GM18507 (cell line): ENCODE data around the gene LRRC75B.
"Not testable (repeated sequence)": the region's sequence is repeated elsewhere in the genome, so short reads cannot be mapped to it uniquely, and the experiment has no call there.

Experiments
- DNase-seq: peaks from one replicate; pipeline ENCODE4 v3.0.0; 2011; ENCODE audit warnings: low read depth; ENCODE audit not compliant: insufficient read length; ENCODE audit errors: extremely low spot score
- FAIRE-seq: peaks from 2 replicates; lab custom pipeline; 2011; peaks lifted over from hg19 to GRCh38; lab: Jason Lieb, UNC

LRRC75B gene

DNA sequence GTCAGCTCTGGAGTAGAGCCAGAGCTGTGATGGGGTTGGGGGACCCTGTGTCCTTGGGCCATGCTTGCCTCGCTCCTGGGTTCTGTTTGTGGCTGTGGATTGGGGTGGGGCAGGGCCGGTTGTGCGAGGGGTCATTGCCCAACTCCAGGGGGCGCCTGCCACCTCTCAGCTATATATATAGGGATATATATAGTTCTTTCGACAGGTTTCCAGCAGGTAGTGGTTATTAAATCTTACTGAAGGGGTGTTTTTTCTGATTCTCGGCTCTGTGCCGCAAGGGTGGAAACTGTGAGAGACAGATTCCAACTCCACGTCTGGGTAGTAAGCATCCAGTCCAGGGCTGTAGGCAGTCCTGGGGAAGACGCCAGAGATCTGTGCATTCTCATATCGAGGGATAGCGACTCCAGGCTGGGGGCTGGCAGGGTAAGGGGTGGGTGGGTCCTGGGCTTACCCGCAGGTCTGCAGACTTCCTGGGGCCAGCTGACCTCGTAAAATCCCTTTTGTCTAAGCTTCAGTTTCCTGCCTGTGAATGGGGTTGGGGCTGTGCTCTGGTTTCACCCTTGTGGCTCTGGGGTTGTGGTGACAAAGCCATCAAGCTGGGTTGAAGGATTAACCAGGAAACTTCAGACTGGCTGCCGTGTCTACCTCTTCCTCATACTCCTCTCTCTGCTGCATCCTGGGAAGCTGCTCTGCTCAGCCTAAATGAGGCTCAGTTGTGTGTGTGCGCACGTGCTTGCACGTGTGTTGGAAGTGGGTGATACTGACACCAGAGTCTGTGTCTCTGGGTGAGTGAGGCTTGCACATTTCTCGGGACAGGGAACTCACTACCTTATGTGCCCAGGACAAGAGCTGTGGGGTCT, 11.1 kb upstream of the LRRC75B start:
- FAIRE-seq: peak; percentile 86
- DNase-seq: not testable (repeated sequence)

DNA sequence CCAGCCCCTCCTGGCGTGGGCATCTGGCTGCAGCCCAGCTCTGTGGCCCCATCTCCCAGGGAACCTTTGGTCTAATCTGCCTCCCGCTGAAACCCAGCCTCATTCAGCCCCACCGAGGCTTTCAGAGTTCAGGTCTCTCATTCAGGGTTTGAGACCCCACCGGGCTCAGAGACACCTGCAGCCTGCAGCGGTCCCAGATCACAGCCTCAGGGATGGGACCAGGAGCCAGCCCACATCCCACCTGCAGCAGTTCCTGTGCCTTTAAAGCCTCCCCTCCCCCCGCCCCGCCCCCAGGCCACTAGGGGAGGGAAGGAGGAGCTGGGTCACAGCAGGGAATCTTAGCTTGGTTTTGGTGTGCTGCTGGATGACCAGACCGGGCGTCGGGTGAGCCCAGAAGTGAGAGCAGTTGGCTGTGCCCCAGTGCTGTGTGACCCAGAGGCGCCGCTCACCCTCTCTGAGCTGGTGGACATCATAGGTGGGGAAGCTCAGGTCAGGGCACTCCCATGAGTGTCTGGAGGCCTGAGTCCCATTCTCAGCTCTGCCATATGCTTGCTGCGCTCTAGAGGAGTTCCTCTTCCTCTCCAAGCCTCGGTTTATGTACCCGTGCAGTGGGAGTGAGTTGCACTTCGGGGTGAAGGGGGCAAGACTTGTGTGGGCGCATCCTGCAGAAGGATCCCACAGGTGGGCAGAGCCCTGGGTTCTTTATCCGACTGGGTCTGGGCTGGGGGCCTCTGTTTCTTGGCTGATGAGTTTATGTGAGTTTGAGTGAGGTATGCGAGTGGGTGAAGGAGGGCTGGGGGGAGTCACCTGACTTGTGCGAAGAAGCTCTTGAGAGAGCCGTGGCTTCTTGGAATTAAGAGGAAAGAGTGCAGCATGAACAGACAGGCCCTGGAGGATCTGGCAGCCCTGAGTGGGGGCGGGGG, 10.2 kb upstream of the LRRC75B start, which contains the start of gene GGT1:
GGT1 (plus strand) TSS at position 347 of the 923 bp plus-strand sequence. CDS start 7,889 bp downstream, outside the sequence.
- not testable (repeated sequence) for FAIRE-seq, DNase-seq

DNA sequence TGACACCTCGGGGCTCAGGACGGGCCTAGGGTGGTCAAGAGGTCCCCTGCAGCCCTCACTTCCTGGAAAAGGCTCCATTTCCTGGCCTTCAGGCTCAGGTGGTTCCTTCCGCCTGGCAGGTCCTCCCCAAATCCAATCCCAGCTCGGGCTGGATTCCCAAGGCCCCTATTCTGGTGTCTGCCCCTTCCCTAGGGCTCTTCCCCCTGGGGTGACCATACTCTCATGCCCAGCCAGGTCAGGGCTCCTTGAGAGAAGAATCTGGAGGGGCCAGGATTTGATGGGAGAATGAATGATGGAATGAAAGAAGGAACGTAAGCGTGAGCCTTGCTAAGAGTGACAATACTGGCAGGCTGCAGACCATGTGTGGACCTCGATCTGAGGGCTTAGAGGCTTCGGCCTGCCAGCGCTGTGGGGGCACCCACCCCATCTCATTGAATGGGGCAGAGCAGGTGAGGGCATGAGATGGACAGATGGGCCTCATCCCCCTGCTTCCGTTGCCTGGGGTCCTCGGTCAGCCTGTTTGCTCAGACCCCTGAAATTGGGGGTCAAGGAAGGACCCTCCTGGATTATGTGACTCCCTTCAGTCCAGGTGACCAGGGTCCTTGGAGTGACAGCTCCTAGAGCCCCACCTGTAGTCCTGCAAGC, 9.4 kb upstream of the LRRC75B start:
- FAIRE-seq, DNase-seq: not testable (repeated sequence)

DNA sequence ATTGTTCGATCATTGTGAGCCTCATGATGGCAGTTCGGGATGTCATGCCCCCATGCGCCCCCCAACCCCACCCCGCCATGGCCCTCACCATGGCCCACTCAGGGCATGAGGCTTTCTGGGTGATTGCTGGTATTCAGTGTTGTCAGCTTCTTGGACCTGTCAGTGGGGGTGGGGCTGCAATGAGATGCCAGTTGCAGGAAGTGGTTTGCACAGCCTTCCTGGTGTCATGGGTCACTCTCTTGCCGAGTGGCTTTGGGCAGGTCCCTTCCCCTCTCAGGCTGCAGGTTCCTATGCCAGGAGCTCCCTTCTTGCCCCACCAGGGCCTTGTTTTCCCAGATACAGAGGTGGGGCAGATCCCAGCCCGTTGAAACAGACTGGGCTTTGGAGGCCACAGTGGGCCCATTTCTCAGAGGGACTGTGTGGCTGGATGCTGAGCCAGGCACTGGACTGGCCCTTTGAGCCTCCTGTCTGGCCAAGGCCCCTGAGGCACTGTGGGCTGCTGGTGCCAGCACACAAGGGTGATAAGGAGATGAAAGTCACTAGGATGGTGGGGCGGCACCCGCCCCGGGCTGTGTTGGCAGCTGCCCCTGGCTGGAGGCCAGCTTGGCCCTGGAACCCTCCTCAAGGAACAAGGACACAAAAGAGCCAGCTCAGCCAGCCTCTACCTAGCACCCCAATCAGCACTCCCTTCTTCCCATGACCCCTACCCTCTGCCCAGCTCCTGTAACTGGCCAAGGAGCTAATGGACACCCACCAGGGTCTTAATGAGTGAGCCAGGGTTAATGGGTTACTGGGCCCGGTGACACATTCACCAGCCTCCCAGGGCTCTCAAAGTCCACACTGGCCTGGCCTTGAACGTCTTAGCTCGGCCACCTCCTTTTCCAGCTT, 8.6 kb upstream of the LRRC75B start:
- DNase-seq (no peak), FAIRE-seq (peak; percentile 74)

DNA sequence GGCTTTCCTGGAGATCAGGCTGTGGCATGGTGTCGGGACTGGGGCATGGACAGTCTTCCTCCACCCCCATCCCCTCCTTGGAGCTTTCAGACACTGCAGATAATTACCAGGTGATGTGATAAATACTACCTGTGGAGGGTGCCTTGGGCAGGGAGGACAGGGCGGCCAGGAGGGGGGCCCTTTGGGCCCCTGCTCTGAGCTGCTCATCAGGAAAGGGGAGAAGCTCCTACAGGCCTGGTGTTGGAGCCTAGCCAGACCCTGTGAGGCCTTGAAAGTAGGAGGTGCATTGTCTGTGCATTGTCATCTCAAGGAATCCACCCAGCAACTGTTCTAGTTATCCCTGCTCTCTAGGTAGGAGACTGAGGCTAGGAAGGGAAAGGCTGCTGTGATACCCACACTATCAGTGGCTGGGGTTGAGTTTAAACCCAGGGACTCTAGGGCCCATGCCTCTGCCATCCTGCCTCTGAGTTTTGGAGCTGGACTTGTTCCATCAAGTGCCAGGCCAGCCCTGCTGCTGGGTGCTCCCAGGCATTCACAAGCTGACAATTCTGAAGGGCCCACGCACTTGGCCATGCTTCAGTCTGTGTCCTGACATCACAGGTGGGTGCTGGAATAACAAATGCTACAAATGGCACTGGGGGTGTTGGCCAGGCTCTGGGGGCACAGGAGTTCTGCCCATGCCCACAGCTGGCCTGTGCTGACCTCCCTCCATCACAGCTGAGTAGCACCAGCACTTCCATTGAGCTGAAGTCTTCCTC, 7.3 kb upstream of the LRRC75B start:
- FAIRE-seq, DNase-seq: not testable (repeated sequence)

DNA sequence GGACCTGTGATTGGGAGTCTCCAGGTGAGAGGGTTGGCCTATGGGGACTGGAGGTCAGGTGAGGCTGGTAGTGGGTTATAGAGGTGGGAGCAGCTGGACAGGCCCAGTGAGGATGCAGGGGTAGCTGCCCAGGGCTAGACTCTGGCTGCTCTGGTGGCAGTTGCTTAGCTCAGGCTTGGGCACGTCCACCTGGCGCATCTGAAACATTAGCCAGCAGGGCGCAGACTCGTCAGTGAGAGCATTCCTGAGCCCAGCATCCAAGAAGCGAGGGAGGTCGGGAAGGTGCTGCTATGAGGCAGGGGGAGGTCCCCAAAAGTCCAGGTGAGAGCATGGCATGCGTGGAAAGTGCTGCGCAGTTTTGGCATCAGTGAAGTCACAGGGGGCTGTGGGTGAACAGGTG, 6.6 kb upstream of the LRRC75B start:
- FAIRE-seq (no peak), DNase-seq (no peak)

DNA sequence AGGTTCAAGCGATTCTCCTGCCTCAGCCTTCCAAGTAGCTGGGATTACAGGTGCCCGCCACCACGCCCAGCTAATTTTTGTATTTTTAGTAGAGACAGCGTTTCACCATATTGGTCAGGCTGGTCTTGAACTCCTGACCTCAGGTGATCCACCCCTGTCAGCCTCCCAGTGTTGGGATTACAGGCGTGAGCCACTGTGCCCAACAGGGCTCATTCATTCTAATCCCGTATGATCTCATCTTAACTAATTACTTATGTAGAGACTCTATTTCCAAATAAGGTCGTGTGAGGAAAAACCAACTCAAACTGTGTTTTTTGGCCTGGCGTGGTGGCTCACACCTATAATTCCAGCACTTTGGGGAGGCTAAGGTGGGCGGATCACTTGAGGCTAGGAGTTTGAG, 4.2 kb upstream of the LRRC75B start:
- not testable (repeated sequence) for FAIRE-seq, DNase-seq

DNA sequence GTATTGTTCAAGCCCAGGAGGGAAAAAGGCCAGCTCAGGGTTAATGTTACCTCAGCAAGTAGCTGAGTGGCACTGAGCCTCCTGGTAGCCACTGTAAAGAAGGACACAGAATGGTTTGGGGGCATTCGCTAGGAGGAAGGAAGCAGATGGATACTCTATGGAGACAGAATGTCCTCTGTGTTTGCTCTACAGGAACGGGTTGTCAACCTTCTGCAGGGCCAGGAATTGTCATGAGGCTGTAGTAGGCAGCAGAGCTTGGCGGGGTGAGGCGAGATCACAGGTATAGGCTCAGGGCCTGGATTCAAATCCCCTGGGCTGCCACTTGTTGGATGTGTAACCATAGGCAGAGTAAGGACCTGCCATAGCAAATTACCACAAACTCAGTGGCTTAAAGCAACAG, 3.0 kb upstream of the LRRC75B start:
- FAIRE-seq (no peak), DNase-seq (no peak)

DNA sequence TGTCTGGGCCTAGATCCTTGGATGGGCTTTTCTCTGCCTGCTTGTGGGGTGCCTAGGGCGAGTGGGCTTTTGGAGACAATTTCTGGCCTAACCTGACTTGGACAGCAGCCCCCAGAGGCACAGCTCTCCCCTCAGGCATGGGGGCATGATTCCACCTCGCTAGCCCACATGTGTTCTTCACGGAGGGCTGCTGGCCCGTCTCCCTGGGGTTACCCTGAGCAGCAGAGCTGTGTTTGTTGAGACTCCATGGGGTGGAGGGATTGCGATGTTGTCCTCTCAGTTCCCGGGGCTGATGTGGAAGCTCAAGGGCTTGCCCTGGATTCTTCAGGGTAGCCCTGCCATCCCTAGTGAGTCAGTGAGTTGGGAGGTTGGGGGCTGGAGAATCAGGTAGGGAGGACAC, 2.4 kb upstream of the LRRC75B start:
- DNase-seq: no peak
- no peak for FAIRE-seq

DNA sequence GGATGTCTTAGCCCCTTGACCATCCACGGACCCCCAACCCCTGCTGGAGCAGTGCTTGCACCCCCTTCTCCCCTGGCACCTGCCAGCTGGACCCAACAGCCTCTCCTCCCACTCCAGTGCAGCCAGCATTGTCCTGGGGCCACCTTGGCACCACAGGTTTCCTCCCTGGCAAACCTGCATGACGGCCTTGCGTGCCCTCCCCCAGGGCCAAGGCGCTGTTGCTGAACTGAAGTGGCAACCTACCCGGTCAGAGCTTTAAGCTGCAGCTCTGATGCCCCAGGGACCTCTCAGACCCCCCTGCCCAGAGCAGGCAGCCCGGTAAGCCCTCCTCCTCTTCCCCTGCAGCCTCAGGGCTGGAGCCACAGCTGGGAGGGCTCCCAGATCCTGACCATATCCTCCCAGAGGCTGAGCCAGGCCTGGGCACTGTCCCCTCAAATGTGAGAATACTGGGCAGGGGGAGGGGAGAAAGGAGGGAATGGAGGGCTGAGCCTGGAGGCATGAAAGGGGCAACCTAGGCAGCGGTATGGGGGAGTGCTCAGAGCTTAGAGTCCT, 1.8 kb upstream of the LRRC75B start:
- FAIRE-seq (no peak), DNase-seq (no peak)

DNA sequence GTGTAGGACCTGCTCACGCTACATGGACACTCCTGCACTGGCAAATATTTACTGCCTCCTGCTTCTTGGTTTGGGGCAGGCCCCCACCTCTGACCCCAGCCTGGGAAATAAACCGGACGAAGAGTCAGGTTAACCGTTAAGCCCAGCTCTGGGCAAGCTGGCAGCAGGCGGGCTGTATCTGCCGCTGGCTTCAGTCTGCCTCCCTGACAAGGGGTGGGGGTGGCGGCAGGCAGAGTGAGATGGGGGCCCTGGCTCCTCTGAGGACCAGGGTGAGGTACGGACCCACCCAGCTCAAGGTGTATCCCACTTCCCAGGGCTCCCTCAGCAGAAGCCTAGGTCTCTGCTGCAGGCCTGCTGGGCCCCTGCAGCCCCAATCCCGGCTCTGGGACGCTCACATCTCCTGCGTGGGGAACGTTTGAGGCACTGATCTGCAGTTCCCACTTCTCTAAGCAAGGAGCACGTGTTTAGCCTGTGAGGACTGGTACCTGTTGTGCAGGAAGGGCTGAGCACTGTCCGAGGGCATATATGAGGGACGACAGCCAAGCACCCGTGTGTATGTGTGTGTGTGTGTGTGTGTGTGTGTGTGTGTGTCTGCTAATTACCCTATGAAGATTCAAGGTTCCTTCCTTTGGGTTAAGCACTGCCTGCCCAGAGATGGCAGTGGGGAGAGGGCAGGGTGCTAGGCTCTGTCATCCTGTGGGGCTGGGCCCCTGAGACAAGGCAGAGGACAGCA, 1.1 kb upstream of the LRRC75B start:
- DNase-seq (no peak), FAIRE-seq (no peak)

DNA sequence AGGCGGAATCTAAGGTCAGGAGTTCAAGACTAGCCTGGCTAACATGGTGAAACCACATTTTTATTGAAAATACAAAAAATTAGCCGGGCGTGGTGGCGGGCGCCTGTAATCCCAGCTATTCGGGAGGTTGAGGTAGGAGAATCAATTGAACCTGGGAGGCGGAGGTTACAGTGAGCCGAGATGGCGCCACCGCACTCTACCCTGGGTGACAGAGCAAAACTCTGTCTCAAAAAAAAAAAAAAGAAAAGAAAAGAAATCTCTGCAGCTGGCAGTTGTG, 624 bp upstream of the LRRC75B start:
- not testable (repeated sequence) for FAIRE-seq, DNase-seq

DNA sequence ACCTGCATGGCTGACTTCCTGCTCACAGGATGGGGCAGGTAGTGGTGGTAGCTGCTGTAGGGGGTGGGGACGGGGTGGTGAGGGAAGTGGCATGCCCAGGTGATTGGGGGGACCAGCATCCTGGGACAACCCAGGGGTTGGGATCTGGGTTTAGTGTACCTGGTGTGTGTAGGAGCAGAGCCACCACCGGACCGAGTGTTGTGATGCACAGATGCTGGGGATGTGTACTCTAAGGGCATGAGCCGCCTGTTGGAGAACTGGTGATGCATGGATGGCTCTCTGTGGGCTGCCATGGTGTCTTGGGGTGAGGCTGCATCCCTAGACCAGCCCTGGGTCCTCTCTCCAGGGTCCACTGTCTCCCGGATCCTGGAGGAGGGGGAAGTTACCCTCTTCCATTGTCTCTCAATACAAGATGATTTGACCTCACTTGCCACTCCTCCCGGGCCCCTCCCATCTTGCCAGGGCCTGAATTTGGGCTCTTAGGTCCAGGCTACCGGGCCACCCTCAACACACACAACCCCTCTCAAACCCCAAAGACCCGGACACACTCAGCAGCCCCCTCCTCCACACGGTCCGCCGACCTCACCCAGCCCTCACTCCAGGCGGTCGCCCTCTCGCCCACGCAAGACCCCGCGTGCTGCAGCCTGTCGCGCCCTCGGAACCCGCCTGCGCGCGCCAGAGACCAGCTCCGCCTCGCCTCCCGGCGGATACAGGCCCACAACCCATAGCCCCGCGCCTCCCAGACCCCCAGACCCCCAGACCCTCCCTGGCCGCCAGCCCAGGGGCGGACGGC, 619 bp downstream of the LRRC75B start:
- FAIRE-seq: peak; percentile 61

DNA sequence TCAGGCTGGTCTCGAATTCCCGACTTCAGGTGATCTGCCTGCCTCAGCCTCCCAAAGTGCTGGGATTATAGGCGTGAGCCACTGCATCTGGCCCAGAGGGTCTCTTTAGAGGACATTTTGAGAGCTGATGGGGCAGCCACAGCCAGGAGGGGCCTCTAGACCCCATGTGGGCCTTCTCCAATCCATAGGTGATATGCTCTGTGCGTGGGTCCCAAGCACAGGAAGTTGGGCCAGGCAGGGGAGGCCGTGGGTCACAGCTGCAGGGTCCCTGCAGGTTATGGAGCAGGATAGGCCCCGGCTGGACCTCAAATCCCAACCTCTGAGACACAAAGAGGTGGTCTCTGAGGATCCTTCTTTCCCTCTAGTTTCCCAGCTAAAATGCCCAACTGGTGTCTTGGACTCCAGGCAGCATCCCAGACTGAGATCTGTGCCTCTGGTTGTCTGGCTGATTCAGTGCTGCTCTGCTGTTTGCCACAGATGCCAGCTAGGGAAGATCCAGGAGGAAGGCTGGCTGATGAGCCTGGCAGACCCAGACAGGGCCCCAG, 1.5 kb downstream of the LRRC75B start:
- no peak for DNase-seq
- no peak for FAIRE-seq

More for the DNA sequence above, 619 bp downstream of the LRRC75B start:
- no peak for DNase-seq

DNA sequence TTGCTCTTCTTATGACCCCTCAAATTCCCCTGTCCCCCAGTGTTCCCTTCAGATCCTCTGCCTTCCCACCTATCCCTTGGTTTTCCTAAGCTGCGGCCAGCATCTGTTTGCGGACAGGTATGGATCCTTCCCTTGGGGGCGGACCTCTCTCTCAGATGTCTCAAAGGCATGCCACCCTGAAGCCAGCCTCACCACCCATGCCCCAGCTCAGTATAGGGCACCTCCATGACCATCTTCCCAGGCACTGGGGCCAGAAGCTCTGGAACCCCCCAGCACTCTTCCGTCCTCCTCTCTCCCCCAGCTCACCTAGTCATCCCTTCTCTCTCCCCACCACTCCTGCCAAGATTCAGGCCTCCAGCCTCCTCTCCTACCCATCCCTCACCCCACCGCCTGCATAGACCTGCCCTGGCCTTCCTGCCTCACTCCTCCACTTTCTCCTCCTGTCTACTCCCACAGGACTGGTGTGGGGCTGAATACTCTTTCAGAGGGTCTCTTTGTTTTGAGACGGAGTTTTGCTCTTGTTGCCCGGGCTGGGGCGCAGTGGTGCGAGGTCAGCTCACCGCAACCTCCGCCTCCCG, 2.2 kb downstream of the LRRC75B start:
- DNase-seq (no peak), FAIRE-seq (no peak)

DNA sequence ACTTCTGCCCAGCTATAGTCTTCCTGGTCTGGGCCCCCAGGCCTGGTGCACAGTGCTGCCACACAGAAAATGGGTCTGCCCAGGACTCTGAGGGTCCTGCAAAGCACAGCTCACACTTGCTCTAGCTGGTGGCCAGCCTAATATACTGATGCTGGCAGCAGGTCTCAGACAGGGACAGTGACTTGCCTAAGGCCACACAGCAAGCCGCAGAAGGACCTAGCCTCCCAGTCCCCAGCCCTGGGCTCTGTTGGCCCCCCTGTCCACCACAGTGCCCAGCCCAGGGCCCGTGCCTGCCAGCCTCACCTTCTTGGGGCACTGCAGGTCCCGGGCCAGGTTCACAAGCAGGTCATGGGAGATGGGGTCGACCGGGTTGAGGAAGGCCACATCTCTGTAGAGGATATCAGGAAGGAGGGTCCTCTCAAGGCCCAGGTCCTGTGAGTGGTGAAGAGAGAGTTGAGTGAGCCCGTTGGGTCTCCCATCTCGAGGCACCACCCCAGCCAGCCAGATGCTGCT, 3.3 kb downstream of the LRRC75B start:
- DNase-seq (no peak), FAIRE-seq (no peak)
